ENCODE data around the gene MGAT3. TPM values are rescaled to one million over a fixed set of nuclear protein-coding genes. Genes with fewer than 3 reads are reported as not detected.

The MGAT3 gene
- polyA plus RNA-seq, 1 of the 3 experiments (the other 2 are of a cell fraction) = 0.16 TPM

DNA sequence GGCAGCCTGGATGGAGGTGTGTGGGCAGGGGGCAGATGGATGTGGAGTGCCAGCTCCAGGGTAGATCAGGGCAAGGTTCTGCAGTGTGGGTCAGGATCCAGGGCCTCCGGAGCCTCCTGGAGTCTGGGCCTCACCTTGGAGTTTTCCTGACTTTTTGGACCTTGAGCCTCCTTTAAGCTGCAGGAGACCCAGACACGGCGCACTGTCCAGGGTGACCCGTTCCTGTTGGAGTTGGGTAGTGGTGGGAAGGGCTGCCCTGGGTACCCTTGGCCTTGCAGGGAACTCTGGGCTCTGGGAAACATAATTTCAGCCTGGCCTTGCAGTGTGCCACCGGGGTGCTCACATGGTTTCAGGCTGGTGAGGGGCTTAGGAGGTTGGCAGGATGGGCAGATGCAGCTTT, 17.0 kb downstream of the MGAT3 start:
- no peak overlapping the region for H2AFZ ChIP-seq (ENCODE audit: low read depth)
- no peaks in the 10 kb centered on the region for H4K20me1 ChIP-seq (ENCODE audit: insufficient read depth)
- no peaks in the 10 kb centered on the region for H3F3A ChIP-seq (replicated peaks; ENCODE audit: insufficient read depth)
- CTCF ChIA-PET = no interaction called here
- no peaks in the 10 kb centered on the region for H3K36me3 ChIP-seq (replicated peaks in 1 of 2; ENCODE audit: control insufficient read depth in 1 of 2, insufficient read depth in 2 of 2, low read length in 1 of 2)
- TF ChIP-seq, protein P1, sequence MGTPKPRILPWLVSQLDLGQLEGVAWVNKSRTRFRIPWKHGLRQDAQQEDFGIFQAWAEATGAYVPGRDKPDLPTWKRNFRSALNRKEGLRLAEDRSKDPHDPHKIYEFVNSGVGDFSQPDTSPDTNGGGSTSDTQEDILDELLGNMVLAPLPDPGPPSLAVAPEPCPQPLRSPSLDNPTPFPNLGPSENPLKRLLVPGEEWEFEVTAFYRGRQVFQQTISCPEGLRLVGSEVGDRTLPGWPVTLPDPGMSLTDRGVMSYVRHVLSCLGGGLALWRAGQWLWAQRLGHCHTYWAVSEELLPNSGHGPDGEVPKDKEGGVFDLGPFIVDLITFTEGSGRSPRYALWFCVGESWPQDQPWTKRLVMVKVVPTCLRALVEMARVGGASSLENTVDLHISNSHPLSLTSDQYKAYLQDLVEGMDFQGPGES (IDR thresholded peaks at IDR 0.05; ENCODE audit: low read depth, low read length) = no peak
- TF ChIP-seq TCF12 (IDR thresholded peaks at IDR 0.05) = no peak
- no peak for TF ChIP-seq RXRA (IDR thresholded peaks at IDR 0.05; ENCODE audit: borderline replicate concordance, low read depth)
- no peak for TF ChIP-seq FOXM1 (IDR thresholded peaks at IDR 0.05; ENCODE audit: low read depth)
- TF ChIP-seq RAD21 (IDR thresholded peaks at IDR 0.05; ENCODE audit: low read length) = no peak
- no peak for TF ChIP-seq CHD2 (IDR thresholded peaks at IDR 0.05; ENCODE audit: low read length, partially characterized antibody)
- no peaks in the 10 kb centered on the region for H3K9me3 ChIP-seq
- no peak overlapping the region for H3K4me2 ChIP-seq
- peaks cover 8 to 58% of the 10 kb centered on the region in 2 experiments; a peak in 3 of 4 replicates for H3K4me1 ChIP-seq (ENCODE audit: control insufficient read depth in 1 of 2, insufficient read depth in 2 of 2, low read depth in 1 of 2, low read length in 1 of 2)
- POLR2A ChIA-PET = no interaction called here
- H3K4me3 ChIP-seq (ENCODE audit: low read depth in 2 of 2, low read length in 1 of 2) = no peak overlapping the region
- no peak for DNase-seq
- no peak overlapping the region for H3K9ac ChIP-seq
- no peaks in the 10 kb centered on the region for H3K79me2 ChIP-seq (ENCODE audit: insufficient read depth)
- H3K9me2 ChIP-seq = no peaks in the 10 kb centered on the region
- WGBS (ENCODE audit: low lambda C conversion rate) = no CpG with 5 or more reads among the region's 5 CpGs
- no peaks in the 10 kb centered on the region for H3K27me3 ChIP-seq (ENCODE audit: insufficient read depth)
- H3K27ac ChIP-seq (ENCODE audit: low read depth in 2 of 2, low read length in 1 of 2) = no peak overlapping the region

DNA sequence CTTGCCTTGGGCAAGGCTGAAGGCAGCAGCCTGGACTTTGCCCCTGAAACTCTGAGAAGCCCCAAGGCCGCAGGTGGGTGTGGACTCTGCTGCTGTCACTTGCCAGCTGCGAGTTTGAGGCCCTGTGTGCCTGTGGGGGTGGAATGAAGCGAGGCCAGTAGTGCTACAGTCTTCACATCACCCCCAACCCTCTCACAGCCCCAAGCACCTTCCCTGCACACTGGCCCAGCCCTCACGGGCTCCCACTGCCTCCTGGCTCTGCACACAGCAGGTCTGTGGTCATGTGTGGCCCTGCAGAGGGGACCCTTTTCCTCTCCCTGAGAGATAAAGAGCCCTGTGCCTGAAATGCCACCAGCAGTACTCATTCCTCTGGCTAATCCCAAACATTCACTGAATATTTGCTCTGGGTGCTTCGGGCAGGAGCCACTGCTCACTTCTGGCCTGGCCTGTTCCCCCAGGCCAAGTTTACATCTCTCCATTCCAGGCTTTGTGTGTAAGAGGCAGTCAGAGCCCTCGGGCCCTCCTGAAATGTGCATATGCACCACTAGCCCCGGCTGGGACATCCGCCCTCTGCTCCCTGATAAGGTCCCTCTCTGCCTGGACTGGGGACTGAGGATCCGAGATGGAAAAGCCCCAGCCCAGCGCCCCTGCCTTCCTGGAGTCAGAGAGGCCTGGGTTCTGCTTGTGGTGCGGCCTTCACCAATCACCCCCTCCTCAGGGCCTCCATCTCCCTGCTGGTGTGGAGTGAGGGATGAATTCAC, 17.7 kb downstream of the MGAT3 start:
- 67% methylated on average over 1 of the region's 11 CpGs for WGBS (ENCODE audit: low lambda C conversion rate)
- no peak overlapping the region for H3K4me2 ChIP-seq
- no peak overlapping the region for H2AFZ ChIP-seq (ENCODE audit: low read depth)
- H3K9me2 ChIP-seq = no peaks in the 10 kb centered on the region
- peaks cover 8 to 54% of the 10 kb centered on the region in 2 experiments; a peak in 3 of 4 replicates for H3K4me1 ChIP-seq (ENCODE audit: control insufficient read depth in 1 of 2, insufficient read depth in 2 of 2, low read depth in 1 of 2, low read length in 1 of 2)
- no peaks in the 10 kb centered on the region for H4K20me1 ChIP-seq (ENCODE audit: insufficient read depth)
- POLR2A ChIA-PET = no interaction called here
- TF ChIP-seq SIN3A (IDR thresholded peaks at IDR 0.05; ENCODE audit: borderline replicate concordance, low read depth, low read length) = no peak
- TF ChIP-seq RFX5 (IDR thresholded peaks at IDR 0.05; ENCODE audit: low read length) = no peak
- TF ChIP-seq GABPA (IDR thresholded peaks at IDR 0.05; ENCODE audit: low read depth) = no peak
- TF ChIP-seq FOXM1 (IDR thresholded peaks at IDR 0.05; ENCODE audit: low read depth) = no peak
- TF ChIP-seq YY1 (IDR thresholded peaks at IDR 0.05; ENCODE audit: low read depth) = no peak
- TF ChIP-seq POLR2AphosphoS5 (IDR thresholded peaks at IDR 0.05; ENCODE audit: low read depth, low read length) = no peak
- no peak for TF ChIP-seq NFIC (IDR thresholded peaks at IDR 0.05; ENCODE audit: borderline replicate concordance)
- no peak for TF ChIP-seq FOSL2 (IDR thresholded peaks at IDR 0.05; ENCODE audit: borderline replicate concordance, low read depth)
- no peak for TF ChIP-seq TEAD4 (IDR thresholded peaks at IDR 0.05; ENCODE audit: borderline replicate concordance, insufficient read depth)
- TF ChIP-seq MXI1 (IDR thresholded peaks at IDR 0.05; ENCODE audit: low read depth, low read length) = no peak
- TF ChIP-seq, protein P2, sequence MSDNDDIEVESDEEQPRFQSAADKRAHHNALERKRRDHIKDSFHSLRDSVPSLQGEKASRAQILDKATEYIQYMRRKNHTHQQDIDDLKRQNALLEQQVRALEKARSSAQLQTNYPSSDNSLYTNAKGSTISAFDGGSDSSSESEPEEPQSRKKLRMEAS (IDR thresholded peaks at IDR 0.05; ENCODE audit: low read depth) = no peak
- TF ChIP-seq, protein P3, sequence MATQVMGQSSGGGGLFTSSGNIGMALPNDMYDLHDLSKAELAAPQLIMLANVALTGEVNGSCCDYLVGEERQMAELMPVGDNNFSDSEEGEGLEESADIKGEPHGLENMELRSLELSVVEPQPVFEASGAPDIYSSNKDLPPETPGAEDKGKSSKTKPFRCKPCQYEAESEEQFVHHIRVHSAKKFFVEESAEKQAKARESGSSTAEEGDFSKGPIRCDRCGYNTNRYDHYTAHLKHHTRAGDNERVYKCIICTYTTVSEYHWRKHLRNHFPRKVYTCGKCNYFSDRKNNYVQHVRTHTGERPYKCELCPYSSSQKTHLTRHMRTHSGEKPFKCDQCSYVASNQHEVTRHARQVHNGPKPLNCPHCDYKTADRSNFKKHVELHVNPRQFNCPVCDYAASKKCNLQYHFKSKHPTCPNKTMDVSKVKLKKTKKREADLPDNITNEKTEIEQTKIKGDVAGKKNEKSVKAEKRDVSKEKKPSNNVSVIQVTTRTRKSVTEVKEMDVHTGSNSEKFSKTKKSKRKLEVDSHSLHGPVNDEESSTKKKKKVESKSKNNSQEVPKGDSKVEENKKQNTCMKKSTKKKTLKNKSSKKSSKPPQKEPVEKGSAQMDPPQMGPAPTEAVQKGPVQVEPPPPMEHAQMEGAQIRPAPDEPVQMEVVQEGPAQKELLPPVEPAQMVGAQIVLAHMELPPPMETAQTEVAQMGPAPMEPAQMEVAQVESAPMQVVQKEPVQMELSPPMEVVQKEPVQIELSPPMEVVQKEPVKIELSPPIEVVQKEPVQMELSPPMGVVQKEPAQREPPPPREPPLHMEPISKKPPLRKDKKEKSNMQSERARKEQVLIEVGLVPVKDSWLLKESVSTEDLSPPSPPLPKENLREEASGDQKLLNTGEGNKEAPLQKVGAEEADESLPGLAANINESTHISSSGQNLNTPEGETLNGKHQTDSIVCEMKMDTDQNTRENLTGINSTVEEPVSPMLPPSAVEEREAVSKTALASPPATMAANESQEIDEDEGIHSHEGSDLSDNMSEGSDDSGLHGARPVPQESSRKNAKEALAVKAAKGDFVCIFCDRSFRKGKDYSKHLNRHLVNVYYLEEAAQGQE (IDR thresholded peaks at IDR 0.05; ENCODE audit: low read depth, low read length) = no peak
- H3K79me2 ChIP-seq (ENCODE audit: insufficient read depth) = no peaks in the 10 kb centered on the region
- no peak overlapping the region for H3K9ac ChIP-seq
- peak; percentile 70 for DNase-seq
- H3F3A ChIP-seq (replicated peaks; ENCODE audit: insufficient read depth) = no peaks in the 10 kb centered on the region
- H3K4me3 ChIP-seq (ENCODE audit: low read depth in 2 of 2, low read length in 1 of 2) = no peak overlapping the region
- H3K9me3 ChIP-seq = no peaks in the 10 kb centered on the region
- no peaks in the 10 kb centered on the region for H3K36me3 ChIP-seq (replicated peaks in 1 of 2; ENCODE audit: control insufficient read depth in 1 of 2, insufficient read depth in 2 of 2, low read length in 1 of 2)
- H3K27ac ChIP-seq (ENCODE audit: low read depth in 2 of 2, low read length in 1 of 2) = no peak overlapping the region; a peak in 1 of 4 replicates
- H3K27me3 ChIP-seq (ENCODE audit: insufficient read depth) = no peaks in the 10 kb centered on the region
- CTCF ChIA-PET = interaction anchor here (1.0 to 1.4 kb wide), 2 partner anchors 16 to 19 kb away, joined by 3 to 5 read pairs; no protein-coding TSS in a partner anchor

Data from SK-N-SH (cell line).